Keratinocyte (primary cell): ENCODE measurements around the gene HOXA11. TPM values are rescaled to one million over a fixed set of nuclear protein-coding genes. Genes with fewer than 3 reads are reported as not detected.

Experiments used
- DNase-seq: peaks from one replicate; pipeline ENCODE4 v3.0.0-alpha.2; 2011; ENCODE audit warnings: low read depth, missing footprints, low spot score
- FAIRE-seq: peaks from 2 replicates; lab custom pipeline; 2011; peaks lifted over from hg19 to GRCh38; lab: Jason Lieb, UNC
- H2AFZ ChIP-seq: 2 replicates; pipeline ENCODE4 v1.6.0; 2012; ENCODE audit warnings: low read length, control low read depth, inconsistent platforms; ENCODE audit not compliant: control insufficient read depth
- H3K27ac ChIP-seq: 2 replicates; pipeline ENCODE4 v1.5.1; 2011; ENCODE audit warnings: low read length; ENCODE audit not compliant: control insufficient read depth, insufficient read depth
- H3K27me3 ChIP-seq: 3 replicates; pipeline ENCODE4 v1.6.0; 2011; ENCODE audit warnings: low read length; ENCODE audit not compliant: control insufficient read depth, insufficient read depth; ENCODE audit errors: extremely low read depth
- H3K36me3 ChIP-seq, 2 experiments: 2 replicates in 1 of 2; 3 replicates in 1 of 2; pipeline ENCODE4 v1.5.1; 2011; ENCODE audit warnings: low read length in 2 of 2, mild to moderate bottlenecking in 1 of 2; ENCODE audit not compliant: control insufficient read depth in 2 of 2, insufficient read depth in 2 of 2; ENCODE audit errors: extremely low read depth in 1 of 2
- H3K4me1 ChIP-seq: 3 replicates; pipeline ENCODE4 v1.5.1; 2011; ENCODE audit warnings: low read length; ENCODE audit not compliant: control insufficient read depth, insufficient read depth; ENCODE audit errors: extremely low read depth
- H3K4me2 ChIP-seq: 3 replicates; pipeline ENCODE4 v1.6.0; 2011; ENCODE audit warnings: low read depth, low read length; ENCODE audit not compliant: control insufficient read depth, insufficient read depth; ENCODE audit errors: extremely low read depth
- H3K4me3 ChIP-seq, 3 experiments: fragments of 200-600 bp in 1 of 3; sonication (generic) in 1 of 3; 2 replicates in 2 of 3; 3 replicates in 1 of 3; pipeline ENCODE4 v1.5.1; 2011 to 2016; ENCODE audit warnings: low read length in 3 of 3, mild to moderate bottlenecking in 3 of 3, control low read depth in 2 of 3, inconsistent platforms in 1 of 3, low read depth in 1 of 3, mixed read lengths in 1 of 3, mixed run types in 1 of 3, moderate library complexity in 1 of 3; ENCODE audit not compliant: control insufficient read depth in 2 of 3, insufficient read depth in 2 of 3; ENCODE audit errors: extremely low read depth in 1 of 3
- H3K79me2 ChIP-seq: 2 replicates; pipeline ENCODE4 v1.6.0; 2012; ENCODE audit warnings: low read length; ENCODE audit not compliant: control insufficient read depth, insufficient read depth
- H3K9ac ChIP-seq: 3 replicates; pipeline ENCODE4 v1.6.0; 2011; ENCODE audit warnings: low read length; ENCODE audit not compliant: control insufficient read depth, insufficient read depth; ENCODE audit errors: extremely low read depth
- H3K9me1 ChIP-seq: 3 replicates; pipeline ENCODE4 v1.6.0; 2011; ENCODE audit warnings: low read length; ENCODE audit not compliant: control insufficient read depth, insufficient read depth; ENCODE audit errors: extremely low read depth
- H3K9me3 ChIP-seq: 2 replicates; pipeline ENCODE4 v1.5.1; 2012; ENCODE audit warnings: low read depth, low read length; ENCODE audit not compliant: control insufficient read depth
- H4K20me1 ChIP-seq: 3 replicates; pipeline ENCODE4 v1.6.0; 2011; ENCODE audit warnings: low read length; ENCODE audit not compliant: control insufficient read depth, insufficient read depth; ENCODE audit errors: extremely low read depth
- EZH2 ChIP-seq: IDR thresholded peaks from one replicate; pipeline ENCODE4 v1.6.1; 2012; ENCODE audit warnings: inconsistent platforms, mild to moderate bottlenecking, low read length, moderate library complexity
- dilution Hi-C: fragments of 300-500 bp; cut with MboI; formaldehyde crosslinking; loops from one replicate; pipeline ENCODE4 v1.7.0; 2020; ENCODE audit warnings: low sequenced_read_pairs; ENCODE audit not compliant: extremely low pct_ligation_motif_present
- polyA plus RNA-seq, 5 experiments: library from polyadenylated mRNA; depleted of rRNA in 3 of 5; stranded (reverse) in 3 of 5; stranded (forward) in 1 of 5; unstranded in 1 of 5; fragments of >200 nt; gene quantifications; 1 replicate in 1 of 5; 2 replicates in 3 of 5; 3 replicates in 1 of 5; pipeline versions ENCODE4 v1.2.1 to v1.2.3, GENCODE V29; 2011 to 2012; ENCODE audit warnings: missing spikeins in 2 of 5, low read depth in 1 of 5, low replicate concordance in 1 of 5
- TF ChIP-seq, protein P1 (sequence below), 3 experiments: IDR thresholded peaks in 1 of 3; conservative IDR thresholded peaks in 1 of 3; optimal IDR thresholded peaks in 1 of 3; 2 replicates in 2 of 3; 3 replicates in 1 of 3; pipeline versions ENCODE3 to v1.5.1; 2011; ENCODE audit warnings: low read length in 3 of 3, mild to moderate bottlenecking in 3 of 3, moderate library complexity in 2 of 3, control low read depth in 1 of 3, inconsistent platforms in 1 of 3; ENCODE audit not compliant: insufficient read depth in 2 of 3; ENCODE audit errors: extremely low read depth in 1 of 3

The HOXA11 gene
- polyA plus RNA-seq, 1 donor (not counting 4 experiments of a cell fraction or from before 2014, with no cell fraction given): 0.07 TPM

DNA sequence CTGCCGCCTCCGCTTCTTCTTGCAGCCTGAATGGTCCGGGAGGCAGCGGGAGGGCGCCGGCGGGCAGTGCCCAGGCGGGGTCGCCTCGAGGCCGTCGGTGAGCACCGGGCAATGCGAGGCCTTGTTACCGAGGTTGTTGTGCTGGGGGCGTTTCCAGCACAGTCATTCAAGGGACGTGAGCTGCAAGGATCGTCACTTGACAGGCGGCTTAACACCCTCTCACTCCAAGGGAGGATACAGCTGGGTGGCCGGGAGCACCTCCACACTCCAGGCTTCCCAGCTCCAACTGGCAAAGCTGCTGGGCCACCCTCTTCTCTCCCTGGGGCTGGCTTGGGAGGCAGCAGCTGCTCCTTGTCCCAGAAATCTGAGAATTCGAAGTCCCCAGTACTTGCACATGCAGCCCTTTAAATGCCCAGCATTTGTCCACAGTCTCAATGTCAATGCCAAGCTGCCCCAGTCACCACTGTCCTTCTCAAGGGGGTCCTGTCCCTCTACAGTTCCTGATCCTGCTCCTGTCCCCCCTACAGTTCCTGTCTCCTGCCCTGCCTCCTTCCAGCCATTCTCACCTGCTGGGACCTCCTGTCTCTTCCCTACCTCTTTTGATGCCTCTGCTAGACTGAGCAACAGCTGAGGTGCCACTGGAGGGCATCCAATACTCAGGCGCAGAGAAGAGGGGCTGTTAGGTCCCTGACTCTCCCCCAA is 4.4 kb upstream of the HOXA11 start:
- no peak overlapping the region for H3K9ac ChIP-seq
- H3K9me3 ChIP-seq: no peaks in the 10 kb centered on the region
- no peaks in the 10 kb centered on the region for H3K9me1 ChIP-seq
- dilution Hi-C loops: no loop called here
- H3K4me1 ChIP-seq: peaks cover 10% of the 10 kb centered on the region
- no peak overlapping the region for H3K4me3 ChIP-seq
- no peak overlapping the region for H3K27ac ChIP-seq
- DNase-seq: no peak
- FAIRE-seq: no peak
- H3K27me3 ChIP-seq: peaks cover 96% of the 10 kb centered on the region
- H4K20me1 ChIP-seq: no peaks in the 10 kb centered on the region
- no peak for TF ChIP-seq EZH2
- TF ChIP-seq, protein P1, sequence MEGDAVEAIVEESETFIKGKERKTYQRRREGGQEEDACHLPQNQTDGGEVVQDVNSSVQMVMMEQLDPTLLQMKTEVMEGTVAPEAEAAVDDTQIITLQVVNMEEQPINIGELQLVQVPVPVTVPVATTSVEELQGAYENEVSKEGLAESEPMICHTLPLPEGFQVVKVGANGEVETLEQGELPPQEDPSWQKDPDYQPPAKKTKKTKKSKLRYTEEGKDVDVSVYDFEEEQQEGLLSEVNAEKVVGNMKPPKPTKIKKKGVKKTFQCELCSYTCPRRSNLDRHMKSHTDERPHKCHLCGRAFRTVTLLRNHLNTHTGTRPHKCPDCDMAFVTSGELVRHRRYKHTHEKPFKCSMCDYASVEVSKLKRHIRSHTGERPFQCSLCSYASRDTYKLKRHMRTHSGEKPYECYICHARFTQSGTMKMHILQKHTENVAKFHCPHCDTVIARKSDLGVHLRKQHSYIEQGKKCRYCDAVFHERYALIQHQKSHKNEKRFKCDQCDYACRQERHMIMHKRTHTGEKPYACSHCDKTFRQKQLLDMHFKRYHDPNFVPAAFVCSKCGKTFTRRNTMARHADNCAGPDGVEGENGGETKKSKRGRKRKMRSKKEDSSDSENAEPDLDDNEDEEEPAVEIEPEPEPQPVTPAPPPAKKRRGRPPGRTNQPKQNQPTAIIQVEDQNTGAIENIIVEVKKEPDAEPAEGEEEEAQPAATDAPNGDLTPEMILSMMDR (optimal IDR thresholded peaks at IDR 0.05 in 1 of 3, IDR thresholded peaks at IDR 0.05 in 1 of 3, conservative IDR thresholded peaks at IDR 0.05 in 1 of 3; ENCODE audit: extremely low read depth in 1 of 3, insufficient read depth in 2 of 3, low read length in 3 of 3): no peak
- no peak overlapping the region for H2AFZ ChIP-seq
- no peaks in the 10 kb centered on the region for H3K36me3 ChIP-seq
- H3K4me2 ChIP-seq: no peak overlapping the region
- no peaks in the 10 kb centered on the region for H3K79me2 ChIP-seq

DNA sequence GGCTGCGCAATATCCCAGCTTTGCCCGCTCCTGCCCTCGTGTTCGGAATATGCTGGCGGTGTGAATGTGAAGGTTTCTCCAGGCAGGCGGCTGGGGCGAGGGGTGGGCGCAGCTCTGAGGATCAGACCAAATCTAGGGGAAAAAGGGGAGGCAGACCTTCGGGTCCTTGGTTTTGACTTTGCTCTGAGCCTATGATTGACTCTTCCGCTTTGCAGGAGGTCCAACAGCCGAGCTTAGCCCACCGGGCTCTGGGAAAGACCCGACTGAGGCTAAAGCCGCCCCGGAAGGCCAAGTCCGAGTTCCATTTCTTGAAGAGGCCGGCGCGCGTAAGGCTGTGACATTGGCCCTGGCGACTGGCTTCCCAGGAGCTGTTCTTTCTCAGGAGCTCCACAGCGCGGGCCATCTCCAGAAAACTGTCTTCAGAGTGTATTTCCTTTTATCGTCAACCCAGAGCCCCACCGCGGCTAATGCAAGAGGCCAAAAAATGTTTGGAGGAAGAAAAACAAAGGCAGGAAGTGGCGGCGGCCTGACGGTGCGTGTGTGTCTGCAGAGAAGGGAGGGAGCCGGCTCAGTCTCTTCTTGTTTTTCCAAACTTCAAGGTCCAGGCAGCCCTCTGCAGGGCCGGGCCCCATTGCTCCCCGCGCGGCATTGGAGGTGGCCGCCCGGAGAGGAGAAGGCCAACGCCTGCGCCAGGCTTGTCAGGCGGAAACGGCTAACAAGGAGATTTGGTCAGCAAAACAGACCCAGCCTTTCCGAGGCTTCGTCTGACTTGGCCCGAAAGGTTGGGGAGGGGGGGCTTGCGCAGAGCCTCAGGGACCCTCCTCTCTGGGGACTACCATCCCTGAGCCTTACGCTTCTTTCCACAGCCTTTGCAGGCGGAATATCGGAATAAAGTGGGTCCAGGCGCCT is 3.6 kb upstream of the HOXA11 start:
- Histone ChIP-seq H3K9me1 (no peaks in the 10 kb centered on the region), H3K9ac (no peak overlapping the region), H4K20me1 (no peaks in the 10 kb centered on the region), H3K36me3 (no peaks in the 10 kb centered on the region), H3K4me2 (peak overlapping the region; percentile 37), H3K4me3 (peak overlapping the region in 1 of 3 experiments; percentile 38), H3K27ac (no peak overlapping the region), H3K9me3 (no peaks in the 10 kb centered on the region), H3K27me3 (peaks cover 97% of the 10 kb centered on the region), H3K79me2 (no peaks in the 10 kb centered on the region), H3K4me1 (peaks cover 12% of the 10 kb centered on the region), H2AFZ (no peak overlapping the region)
- dilution Hi-C loops: no loop called here
- no peak for FAIRE-seq
- TF ChIP-seq, protein P1 (optimal IDR thresholded peaks at IDR 0.05 in 1 of 3, IDR thresholded peaks at IDR 0.05 in 1 of 3, conservative IDR thresholded peaks at IDR 0.05 in 1 of 3; ENCODE audit: extremely low read depth in 1 of 3, insufficient read depth in 2 of 3, low read length in 3 of 3): no peak
- TF ChIP-seq EZH2: peak; percentile 74
- no peak for DNase-seq
